Ovary (tissue), 3 donors: Measurements from ENCODE around the gene LDAH.

Source experiments
- CTCF ChIP-seq, 3 donors: fragments of 450-650 bp in 2 of 3; fragments of 200-600 bp in 1 of 3; IDR thresholded peaks; one replicate each; pipeline versions ENCODE4 v1.5.1 to v1.8.0; 2016 to 2022; ENCODE audit warnings: antibody characterized with exemption in 3 of 3, mild to moderate bottlenecking in 1 of 3
- EP300 ChIP-seq: sonication (generic); formaldehyde crosslinking; IDR thresholded peaks from one replicate; pipeline ENCODE4 v1.6.1; 2017; ENCODE audit warnings: antibody characterized with exemption
- POLR2A ChIP-seq: fragments of 450-650 bp; IDR thresholded peaks from one replicate; pipeline ENCODE4 v1.6.1; 2017; ENCODE audit warnings: antibody characterized with exemption, mild to moderate bottlenecking, moderate library complexity
- donor health status: DM: no; HTN: no; CAD: no.

GRCh38 chr2:20823917-20824316 is 1.0 kb upstream of the LDAH start:
- TF ChIP-seq EP300 (no peak), POLR2A (no peak), CTCF (IDR thresholded peaks at IDR 0.05) (no peak)
